Peyer's patch (tissue), 4 donors: Measurements from ENCODE around the gene ANKRD11.

ENCODE experiments used
- CTCF ChIP-seq, 6 experiments: fragments of 450-650 bp in 4 of 6; fragments of 200-600 bp in 2 of 6; sonication (generic) in 1 of 6; IDR thresholded peaks; one replicate each; pipeline ENCODE4 v1.5.1; 2017 to 2019; ENCODE audit warnings: antibody characterized with exemption in 6 of 6, mild to moderate bottlenecking in 3 of 6, moderate library complexity in 1 of 6
- POLR2A ChIP-seq, 2 donors: fragments of 450-650 bp; IDR thresholded peaks; one replicate each; pipeline ENCODE4 v1.5.1; 2017; ENCODE audit warnings: antibody characterized with exemption in 2 of 2, mild to moderate bottlenecking in 2 of 2, moderate library complexity in 2 of 2

GRCh38 chr16:89343501-89344457, 146.6 kb downstream of the ANKRD11 start:
- TF ChIP-seq POLR2A (IDR thresholded peaks at IDR 0.05), result no peak
- no peak for TF ChIP-seq CTCF (IDR thresholded peaks at IDR 0.05)
